Measurements from ENCODE around the gene OTOG.

DNA sequence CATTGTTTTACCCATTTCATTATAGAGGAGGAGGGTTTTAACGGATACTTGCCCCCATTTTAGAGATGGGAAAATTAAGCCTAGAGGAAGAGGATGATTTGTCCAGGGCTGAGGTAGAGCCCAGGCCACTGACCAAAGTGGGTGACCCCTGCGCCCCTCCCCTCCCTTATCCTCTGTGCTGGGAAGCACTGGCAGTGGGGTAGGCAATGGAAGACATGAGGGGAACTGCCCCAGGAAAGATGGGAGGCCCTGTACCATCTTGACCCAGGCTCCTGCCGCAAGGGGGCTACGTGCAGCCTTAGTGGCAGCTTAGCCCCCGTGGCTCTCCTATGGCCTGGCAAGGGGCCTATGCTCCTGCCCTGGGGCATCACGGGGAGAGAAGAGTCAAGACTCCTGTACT lies 95.9 kb downstream of the OTOG start:
- TF ChIP-seq POLR2A (IDR thresholded peaks at IDR 0.05): no peak
- no peak for TF ChIP-seq CTCF (IDR thresholded peaks at IDR 0.05)

All from vagina (tissue), 2 donors.